PC-3 (cell line): ENCODE data around the gene CDO1. TPM values are rescaled to one million over a fixed set of nuclear protein-coding genes. Genes with fewer than 3 reads are reported as not detected.

Source experiments
- ATAC-seq: fragments of 200-7000 bp; cut with Tn5 transposase; 2 replicates; pipeline ENCODE4 v1.9.1; 2020; ENCODE audit warnings: mild to moderate bottlenecking, moderate library complexity
- BruUV-seq: library from RNA; stranded (reverse); fragments of 400-500 nt; replicated peaks from 2 replicates; lab custom pipeline; 2021; lab: Mats Ljungman, UMichigan
- CTCF ChIA-PET: fragments of 300-600 bp; sonication (Branson Sonifier 250); formaldehyde crosslinking; loops from one replicate; lab custom pipeline; 2022; ENCODE audit warnings: antibody characterized with exemption; lab: Charles Lee
- POLR2A ChIA-PET: fragments of 300-600 bp; sonication (Branson Sonifier 250); formaldehyde crosslinking; loops from one replicate; lab custom pipeline; 2022; ENCODE audit warnings: antibody characterized with exemption; ENCODE audit not compliant: unreplicated experiment; lab: Charles Lee
- DNase-seq: peaks from one replicate; pipeline ENCODE4 v3.0.0-alpha.2; 2015
- H2AFZ ChIP-seq: fragments of 300-600 bp; sonication (generic); 2 replicates; pipeline ENCODE4 v1.6.0; 2016; ENCODE audit warnings: antibody characterized with exemption, low read length
- H3F3A ChIP-seq: fragments of 300-600 bp; sonication (generic); one replicate; pipeline ENCODE4 v1.6.0; 2017; ENCODE audit warnings: antibody characterized with exemption, low read length, control low read depth, mild to moderate bottlenecking; ENCODE audit not compliant: unreplicated experiment
- H3K27ac ChIP-seq: fragments of 300-600 bp; sonication (generic); 2 replicates; pipeline ENCODE4 v1.5.1; 2016; ENCODE audit warnings: mild to moderate bottlenecking, low read length
- H3K27me3 ChIP-seq: fragments of 300-600 bp; sonication (generic); 2 replicates; pipeline ENCODE4 v1.6.1; 2016; ENCODE audit warnings: low read length, mixed read lengths
- H3K36me3 ChIP-seq: fragments of 300-600 bp; sonication (generic); 2 replicates; pipeline ENCODE4 v1.6.1; 2016; ENCODE audit warnings: low read depth, mixed run types, low read length, mixed read lengths
- H3K4me1 ChIP-seq: fragments of 300-600 bp; sonication (generic); 2 replicates; pipeline ENCODE4 v1.5.1; 2016; ENCODE audit warnings: low read length; ENCODE audit not compliant: insufficient read depth
- H3K4me2 ChIP-seq: fragments of 300-600 bp; sonication (generic); 2 replicates; pipeline ENCODE4 v1.6.0; 2016; ENCODE audit warnings: low read length
- H3K4me3 ChIP-seq: fragments of 300-600 bp; sonication (generic); 2 replicates; pipeline ENCODE4 v1.5.1; 2016; ENCODE audit warnings: mild to moderate bottlenecking, low read length, mixed read lengths
- H3K79me2 ChIP-seq: fragments of 300-600 bp; sonication (generic); 2 replicates; pipeline ENCODE4 v1.6.1; 2017; ENCODE audit warnings: low read length, mixed read lengths
- H3K9ac ChIP-seq: fragments of 300-600 bp; sonication (generic); 2 replicates; pipeline ENCODE4 v1.6.0; 2016; ENCODE audit warnings: mild to moderate bottlenecking, low read length
- H3K9me2 ChIP-seq: fragments of 300-600 bp; sonication (generic); replicated peaks from 2 replicates; pipeline ENCODE4 v1.6.1; 2016; ENCODE audit warnings: mixed run types, low read length, mixed read lengths
- H3K9me3 ChIP-seq: fragments of 300-600 bp; sonication (generic); 2 replicates; pipeline ENCODE4 v1.6.1; 2016; ENCODE audit warnings: low read length, mixed read lengths
- H4K20me1 ChIP-seq: fragments of 300-600 bp; sonication (generic); 2 replicates; pipeline ENCODE4 v1.6.1; 2016; ENCODE audit warnings: low read length, mixed read lengths
- EZH2 ChIP-seq: fragments of 300-600 bp; sonication (generic); IDR thresholded peaks from one replicate; pipeline ENCODE4 v1.6.1; 2017; ENCODE audit warnings: antibody characterized with exemption, mild to moderate bottlenecking, low read length; ENCODE audit not compliant: unreplicated experiment
- EZH2phosphoT487 ChIP-seq: fragments of 300-600 bp; sonication (generic); IDR thresholded peaks from 2 replicates; pipeline ENCODE4 v1.6.1; 2018; ENCODE audit warnings: mild to moderate bottlenecking, antibody characterized with exemption, low read length, borderline replicate concordance
- intact Hi-C: fragments of 100-400 bp; cut with micrococcal nuclease; formaldehyde crosslinking; loops from 2 replicates; pipeline ENCODE4 v1.9.0; 2023
- total RNA-seq: library from RNA; depleted of rRNA; stranded (reverse); fragments of >200 nt; gene quantifications from 2 replicates; pipeline ENCODE4 v1.2.3, GENCODE V29; 2014
- TF ChIP-seq, protein P1 (sequence below): fragments of 300-600 bp; sonication (generic); conservative IDR thresholded peaks from 2 replicates; pipeline ENCODE4 v1.5.1; 2017; ENCODE audit warnings: antibody characterized with exemption, low read depth, mild to moderate bottlenecking, low read length

The CDO1 gene
- total RNA-seq, 1 experiment from 2014 or later = not detected

DNA sequence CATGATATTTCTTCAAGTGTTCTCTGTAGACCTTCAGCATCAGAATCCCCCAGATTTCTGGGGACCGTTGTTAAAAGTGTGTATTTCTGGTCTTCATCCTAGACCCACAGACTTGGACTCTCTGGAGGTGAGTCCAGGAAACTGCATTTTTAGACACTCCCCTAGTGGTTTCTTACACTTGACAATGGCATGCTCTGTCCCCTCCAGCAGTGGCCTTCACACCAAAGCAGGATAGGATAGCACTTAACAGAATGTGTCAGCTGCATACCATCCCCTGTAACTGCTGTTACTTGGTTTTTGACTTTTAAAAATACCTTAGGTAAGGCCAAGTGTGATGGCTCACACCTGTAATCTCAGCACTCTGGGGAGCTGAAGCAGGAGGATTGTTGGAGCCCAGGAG, 20.8 kb downstream of the CDO1 start:
- Histone ChIP-seq H3K9ac (no peak overlapping the region), H3K9me3 (no peaks in the 10 kb centered on the region), H3K27ac (no peak overlapping the region), H3F3A (no peaks in the 10 kb centered on the region), H4K20me1 (no peaks in the 10 kb centered on the region), H3K4me2 (no peak overlapping the region), H3K9me2 (no peaks in the 10 kb centered on the region), H3K4me1 (no peaks in the 10 kb centered on the region), H3K27me3 (peaks cover 19% of the 10 kb centered on the region), H3K79me2 (no peaks in the 10 kb centered on the region), H3K36me3 (no peaks in the 10 kb centered on the region), H2AFZ (no peak overlapping the region), H3K4me3 (no peak overlapping the region)
- ATAC-seq (peak; percentile 46; the same call in 1 of the 2 replicates), DNase-seq (no peak)
- CTCF ChIA-PET = interaction anchor here (1.0 kb wide), 1 partner anchor 138 kb away, joined by 3 read pairs; no protein-coding TSS in a partner anchor
- intact Hi-C loops = no loop called here
- POLR2A ChIA-PET = no interaction called here
- no TSS peak for BruUV-seq
- TF ChIP-seq, protein P1, sequence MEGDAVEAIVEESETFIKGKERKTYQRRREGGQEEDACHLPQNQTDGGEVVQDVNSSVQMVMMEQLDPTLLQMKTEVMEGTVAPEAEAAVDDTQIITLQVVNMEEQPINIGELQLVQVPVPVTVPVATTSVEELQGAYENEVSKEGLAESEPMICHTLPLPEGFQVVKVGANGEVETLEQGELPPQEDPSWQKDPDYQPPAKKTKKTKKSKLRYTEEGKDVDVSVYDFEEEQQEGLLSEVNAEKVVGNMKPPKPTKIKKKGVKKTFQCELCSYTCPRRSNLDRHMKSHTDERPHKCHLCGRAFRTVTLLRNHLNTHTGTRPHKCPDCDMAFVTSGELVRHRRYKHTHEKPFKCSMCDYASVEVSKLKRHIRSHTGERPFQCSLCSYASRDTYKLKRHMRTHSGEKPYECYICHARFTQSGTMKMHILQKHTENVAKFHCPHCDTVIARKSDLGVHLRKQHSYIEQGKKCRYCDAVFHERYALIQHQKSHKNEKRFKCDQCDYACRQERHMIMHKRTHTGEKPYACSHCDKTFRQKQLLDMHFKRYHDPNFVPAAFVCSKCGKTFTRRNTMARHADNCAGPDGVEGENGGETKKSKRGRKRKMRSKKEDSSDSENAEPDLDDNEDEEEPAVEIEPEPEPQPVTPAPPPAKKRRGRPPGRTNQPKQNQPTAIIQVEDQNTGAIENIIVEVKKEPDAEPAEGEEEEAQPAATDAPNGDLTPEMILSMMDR = no peak
- no peak for TF ChIP-seq EZH2
- no peak for TF ChIP-seq EZH2phosphoT487

GRCh38 chr5:115788440-115788839, 28.0 kb downstream of the CDO1 start:
- no peak overlapping the region for H3K4me3 ChIP-seq
- H4K20me1 ChIP-seq = no peaks in the 10 kb centered on the region
- no TSS peak for BruUV-seq
- no peak overlapping the region for H2AFZ ChIP-seq
- no peak for ATAC-seq
- no peaks in the 10 kb centered on the region for H3K36me3 ChIP-seq
- H3K27me3 ChIP-seq = peaks cover 46% of the 10 kb centered on the region
- ChIA-PET CTCF (no interaction called here), POLR2A (no interaction called here)
- no peak for DNase-seq
- H3K4me1 ChIP-seq = no peaks in the 10 kb centered on the region
- TF ChIP-seq EZH2 (no peak), EZH2phosphoT487 (no peak)
- TF ChIP-seq, protein P1 = no peak
- no peaks in the 10 kb centered on the region for H3K79me2 ChIP-seq
- no peaks in the 10 kb centered on the region for H3K9me3 ChIP-seq
- no peak overlapping the region for H3K9ac ChIP-seq
- no peak overlapping the region for H3K4me2 ChIP-seq
- H3K9me2 ChIP-seq = no peaks in the 10 kb centered on the region
- no peak overlapping the region for H3K27ac ChIP-seq
- no peaks in the 10 kb centered on the region for H3F3A ChIP-seq
- intact Hi-C loops = no loop called here

- H3K4me1 ChIP-seq = no peaks in the 10 kb centered on the region
- CTCF ChIA-PET = no interaction called here
- H3K27ac ChIP-seq = no peak overlapping the region
- ATAC-seq (no peak), DNase-seq (no peak)
- no peaks in the 10 kb centered on the region for H3F3A ChIP-seq
- no peaks in the 10 kb centered on the region for H3K9me3 ChIP-seq
- H4K20me1 ChIP-seq = no peaks in the 10 kb centered on the region
- H3K27me3 ChIP-seq = peaks cover 44% of the 10 kb centered on the region
- TF ChIP-seq EZH2 (no peak), EZH2phosphoT487 (no peak)
- TF ChIP-seq, protein P1 = no peak
- no peaks in the 10 kb centered on the region for H3K9me2 ChIP-seq
- H3K4me2 ChIP-seq = no peak overlapping the region
- H2AFZ ChIP-seq = no peak overlapping the region
- intact Hi-C loops = no loop called here
- H3K36me3 ChIP-seq = no peaks in the 10 kb centered on the region
- no TSS peak for BruUV-seq
- no peak overlapping the region for H3K9ac ChIP-seq
- H3K4me3 ChIP-seq = no peak overlapping the region
- POLR2A ChIA-PET = no interaction called here
- H3K79me2 ChIP-seq = no peaks in the 10 kb centered on the region
Observed at GRCh38 chr5:115787426-115787825, 29.0 kb downstream of the CDO1 start.
